IgD-negative memory B cell (primary cell): ENCODE measurements around the gene SIRT2. TPM values are rescaled to one million over a fixed set of nuclear protein-coding genes. Genes with fewer than 3 reads are reported as not detected.
"Not testable (repeated sequence)": the region's sequence is repeated elsewhere in the genome, so short reads cannot be mapped to it uniquely, and the experiment has no call there.

Experiments used
- H3K27ac Mint-ChIP-seq, 3 donors: one replicate each; pipeline ENCODE4 v1.8.0; 2020 to 2022; ENCODE audit warnings: mild to moderate bottlenecking in 3 of 3, mixed read lengths in 3 of 3, moderate library complexity in 1 of 3
- H3K27me3 Mint-ChIP-seq: one replicate; pipeline ENCODE4 v1.8.0; 2021; ENCODE audit warnings: mixed read lengths
- H3K36me3 Mint-ChIP-seq: one replicate; pipeline ENCODE4 v1.8.0; 2020; ENCODE audit warnings: mild to moderate bottlenecking, mixed read lengths
- H3K4me1 Mint-ChIP-seq, 3 donors: one replicate each; pipeline ENCODE4 v1.8.0; 2020 to 2022; ENCODE audit warnings: mixed read lengths in 3 of 3, mild to moderate bottlenecking in 1 of 3
- H3K4me3 Mint-ChIP-seq, 4 donors: one replicate each; pipeline ENCODE4 v1.8.0; 2020 to 2022; ENCODE audit warnings: mild to moderate bottlenecking in 4 of 4, mixed read lengths in 4 of 4, moderate library complexity in 3 of 4
- H3K9me3 Mint-ChIP-seq, 3 donors: one replicate each; pipeline ENCODE4 v1.8.0; 2020 to 2021; ENCODE audit warnings: mixed read lengths in 3 of 3, mild to moderate bottlenecking in 1 of 3
- polyA plus RNA-seq: library from polyadenylated mRNA; unstranded; fragments of 300-500 nt; fragmentation: Illumina TruSeq; gene quantifications from one replicate; pipeline ENCODE4 v1.2.3, GENCODE V29; 2021

Gene SIRT2
- polyA plus RNA-seq, 1 donor from 2014 or later, result 45.5 TPM

DNA sequence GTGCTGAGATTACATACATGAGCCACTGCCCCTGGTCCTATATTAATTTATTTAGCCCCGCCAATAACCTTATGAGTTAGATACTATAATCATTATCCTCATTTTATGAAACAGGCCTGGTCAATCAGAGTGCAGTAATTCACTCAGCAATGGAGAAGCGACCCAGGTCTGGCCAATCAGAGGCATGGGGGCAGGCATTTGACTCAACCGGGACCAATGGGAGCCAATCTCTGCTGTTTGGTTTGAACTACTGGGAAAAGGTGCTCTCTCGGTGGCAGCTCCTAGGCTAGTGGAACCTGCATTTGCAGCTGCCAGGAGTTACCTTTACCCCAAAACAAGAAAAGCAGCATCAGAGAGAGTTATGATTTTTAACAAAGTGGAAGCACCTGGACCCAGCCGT is 6.6 kb downstream of the SIRT2 start:
- Mint-ChIP-seq H3K4me3 (peak overlapping the region in 1 of 4 donors; percentile 26), H3K36me3 (peaks cover 2% of the 10 kb centered on the region), H3K27me3 (no peaks in the 10 kb centered on the region), H3K27ac (no peak overlapping the region), H3K9me3 (no peaks in the 10 kb centered on the region), H3K4me1 (peaks cover 0 to 4% (median 3%) of the 10 kb centered on the region in 3 donors)

- H3K27me3 Mint-ChIP-seq, result no peaks in the 10 kb centered on the region
- no peak overlapping the region for H3K27ac Mint-ChIP-seq
- H3K36me3 Mint-ChIP-seq, result peaks cover 2% of the 10 kb centered on the region
- no peaks in the 10 kb centered on the region for H3K9me3 Mint-ChIP-seq
- peaks cover 4 to 5% (median 5%) of the 10 kb centered on the region in 3 donors for H3K4me1 Mint-ChIP-seq
- no peak overlapping the region for H3K4me3 Mint-ChIP-seq
Observed at GRCh38 chr19:38891771-38892170, 7.6 kb downstream of the SIRT2 start.

DNA sequence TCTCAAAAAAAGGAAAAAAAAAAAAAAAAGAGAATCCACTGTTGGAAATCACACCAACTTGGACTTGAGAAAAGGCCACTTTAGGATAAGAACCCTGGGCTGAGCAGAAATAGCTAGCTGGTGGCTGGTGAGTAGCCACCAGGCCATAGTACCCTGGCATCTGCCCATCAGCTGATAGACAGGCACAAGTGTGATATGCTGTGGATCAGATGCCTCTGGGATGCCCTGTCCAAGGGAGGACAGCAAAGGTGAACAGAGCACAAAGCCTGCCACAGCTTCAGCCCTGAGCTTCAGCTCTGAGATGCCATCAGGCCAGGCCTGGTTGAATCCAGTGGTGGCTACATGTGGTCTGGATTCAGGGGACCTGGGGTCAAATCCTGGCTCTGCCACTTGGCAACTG is 8.7 kb downstream of the SIRT2 start:
- no peaks in the 10 kb centered on the region for H3K27me3 Mint-ChIP-seq
- no peak overlapping the region for H3K4me3 Mint-ChIP-seq
- no peaks in the 10 kb centered on the region for H3K9me3 Mint-ChIP-seq
- H3K4me1 Mint-ChIP-seq, result peaks cover 4 to 5% (median 5%) of the 10 kb centered on the region in 3 donors
- H3K27ac Mint-ChIP-seq, result no peak overlapping the region
- H3K36me3 Mint-ChIP-seq, result peaks cover 2% of the 10 kb centered on the region

- peaks cover 4 to 5% (median 5%) of the 10 kb centered on the region in 3 donors for H3K4me1 Mint-ChIP-seq
- no peak overlapping the region for H3K4me3 Mint-ChIP-seq
- H3K27ac Mint-ChIP-seq, result no peak overlapping the region
- H3K36me3 Mint-ChIP-seq, result peaks cover 2% of the 10 kb centered on the region
- no peaks in the 10 kb centered on the region for H3K9me3 Mint-ChIP-seq
- H3K27me3 Mint-ChIP-seq, result no peaks in the 10 kb centered on the region
Observed at GRCh38 chr19:38889803-38890202, 9.6 kb downstream of the SIRT2 start.

- Mint-ChIP-seq H3K36me3 (peaks cover 2% of the 10 kb centered on the region), H3K4me3 (no peak overlapping the region), H3K27me3 (no peaks in the 10 kb centered on the region), H3K9me3 (no peaks in the 10 kb centered on the region), H3K27ac (peak overlapping the region in 1 of 3 donors; percentile 16), H3K4me1 (peaks cover 3 to 5% (median 4%) of the 10 kb centered on the region in 3 donors)
Observed at GRCh38 chr19:38888876-38889275, 10.5 kb downstream of the SIRT2 start.

- H3K9me3 Mint-ChIP-seq, H3K36me3 Mint-ChIP-seq, H3K27ac Mint-ChIP-seq, H3K4me3 Mint-ChIP-seq, H3K27me3 Mint-ChIP-seq: not testable (repeated sequence)
- H3K4me1 Mint-ChIP-seq, result peaks cover 5 to 13% (median 10%) of the 10 kb centered on the region in 3 donors
Observed at GRCh38 chr19:38884691-38885090, 14.7 kb downstream of the SIRT2 start.

- Mint-ChIP-seq H3K27ac (peak overlapping the region in 1 of 3 donors; percentile 67), H3K4me1 (peaks cover 6 to 20% (median 15%) of the 10 kb centered on the region in 3 donors), H3K4me3 (no peak overlapping the region), H3K36me3 (peaks cover 4% of the 10 kb centered on the region), H3K9me3 (no peaks in the 10 kb centered on the region), H3K27me3 (peaks cover 2% of the 10 kb centered on the region)
Observed at GRCh38 chr19:38883286-38883685, 16.1 kb downstream of the SIRT2 start.

DNA sequence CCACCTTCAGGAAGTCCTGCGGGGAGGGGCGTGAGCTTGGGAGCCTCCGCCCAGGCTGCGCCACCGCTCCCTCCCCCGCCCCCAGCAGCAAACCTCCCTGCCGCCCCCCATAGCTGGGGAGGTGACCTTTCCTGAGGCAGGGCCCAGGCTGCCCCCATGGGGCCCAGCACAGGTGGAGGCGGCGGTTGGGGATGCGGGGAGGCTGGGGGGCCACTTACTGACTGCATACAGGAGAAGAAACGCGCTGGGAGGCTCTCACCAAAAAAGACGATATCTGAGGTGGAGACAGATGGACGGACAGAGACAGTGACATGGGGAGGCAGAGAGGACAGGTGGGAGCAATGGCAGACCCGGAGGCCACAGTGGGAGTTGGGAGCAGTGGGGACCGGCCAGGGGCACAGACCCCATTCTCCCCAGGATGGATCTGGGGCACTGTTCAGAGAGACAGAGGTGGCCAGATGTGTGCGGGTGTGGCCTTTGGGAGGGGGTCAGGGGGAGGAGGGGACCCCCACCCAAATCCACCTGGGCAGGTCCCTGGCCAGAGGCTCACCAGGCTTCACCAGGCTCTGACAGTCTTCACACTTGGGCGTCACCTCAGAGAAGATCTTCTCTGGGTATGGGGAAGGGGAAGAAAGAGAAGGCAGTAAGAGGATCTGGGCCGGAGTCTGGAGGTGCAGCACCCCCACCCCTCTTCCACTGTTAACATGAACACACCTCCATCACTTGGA is 18.4 kb downstream of the SIRT2 start:
- Mint-ChIP-seq H3K27me3 (peaks cover 2% of the 10 kb centered on the region), H3K4me1 (peaks cover 15 to 24% (median 21%) of the 10 kb centered on the region in 3 donors), H3K27ac (peak overlapping the region; percentile 21 to 90 (median 71)), H3K36me3 (peaks cover 7% of the 10 kb centered on the region), H3K9me3 (no peaks in the 10 kb centered on the region), H3K4me3 (peak overlapping the region in 2 of 4 donors; percentile 9 to 37)

- peaks cover 20 to 24% (median 21%) of the 10 kb centered on the region in 3 donors for H3K4me1 Mint-ChIP-seq
- peaks cover 2% of the 10 kb centered on the region for H3K27me3 Mint-ChIP-seq
- peak overlapping the region in 1 of 4 donors; percentile 83 for H3K4me3 Mint-ChIP-seq
- no peaks in the 10 kb centered on the region for H3K9me3 Mint-ChIP-seq
- peak overlapping the region in 2 of 3 donors; percentile 71 to 96 for H3K27ac Mint-ChIP-seq
- H3K36me3 Mint-ChIP-seq, result peaks cover 7% of the 10 kb centered on the region
Observed at GRCh38 chr19:38880076-38880881, 19.1 kb downstream of the SIRT2 start.

DNA sequence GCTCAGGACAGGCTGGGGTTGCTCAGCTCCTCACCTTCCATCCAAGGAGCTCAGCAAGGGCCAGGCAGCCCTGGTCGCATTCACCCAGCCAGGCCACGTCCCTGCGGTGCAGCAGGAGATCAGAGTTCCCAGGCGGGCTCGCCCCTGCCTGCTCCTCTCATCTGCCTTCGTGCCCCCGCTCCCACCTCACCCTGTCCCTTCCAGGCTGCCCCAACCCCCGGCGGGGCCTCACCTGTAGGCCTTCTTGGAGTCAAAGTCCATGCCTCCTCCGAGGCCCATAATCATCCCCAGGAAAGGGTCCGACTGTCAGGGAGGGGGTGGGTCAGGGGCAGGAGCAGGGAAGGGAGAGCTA is 20.0 kb downstream of the SIRT2 start:
- Mint-ChIP-seq H3K27ac (peak overlapping the region in 2 of 3 donors; percentile 96 to 99), H3K36me3 (peaks cover 7% of the 10 kb centered on the region), H3K4me3 (peak overlapping the region in 1 of 4 donors; percentile 57), H3K27me3 (peaks cover 2% of the 10 kb centered on the region), H3K4me1 (peaks cover 20 to 27% (median 21%) of the 10 kb centered on the region in 3 donors), H3K9me3 (no peaks in the 10 kb centered on the region)

- H3K9me3 Mint-ChIP-seq, result no peaks in the 10 kb centered on the region
- peak overlapping the region; percentile 96 to 99 (median 97) for H3K27ac Mint-ChIP-seq
Observed at GRCh38 chr19:38878575-38879399, 20.6 kb downstream of the SIRT2 start.

GRCh38 chr19:38877781-38878574 is 21.4 kb downstream of the SIRT2 start, which contains the start of gene RINL:
TSS of gene RINL (minus strand) at chr19:38878275. CDS start at chr19:38876742, 1,533 bp downstream.
- Mint-ChIP-seq H3K27ac (peak within 1 kb of the TSS; percentile 96 to 99 (median 97)), H3K36me3 (peaks cover 7% of the 10 kb centered on the region), H3K27me3 (peaks cover 2% of the 10 kb centered on the region), H3K9me3 (no peaks in the 10 kb centered on the region), H3K4me1 (peaks cover 20 to 27% (median 25%) of the 10 kb centered on the region in 3 donors), H3K4me3 (peak within 1 kb of the TSS; percentile 76 to 93 (median 84))

More at GRCh38 chr19:38878575-38879399, 20.6 kb downstream of the SIRT2 start:
- Mint-ChIP-seq H3K4me3 (peak overlapping the region; percentile 76 to 93 (median 84)), H3K27me3 (peaks cover 2% of the 10 kb centered on the region), H3K36me3 (peaks cover 7% of the 10 kb centered on the region), H3K4me1 (peaks cover 20 to 28% (median 21%) of the 10 kb centered on the region in 3 donors)

DNA sequence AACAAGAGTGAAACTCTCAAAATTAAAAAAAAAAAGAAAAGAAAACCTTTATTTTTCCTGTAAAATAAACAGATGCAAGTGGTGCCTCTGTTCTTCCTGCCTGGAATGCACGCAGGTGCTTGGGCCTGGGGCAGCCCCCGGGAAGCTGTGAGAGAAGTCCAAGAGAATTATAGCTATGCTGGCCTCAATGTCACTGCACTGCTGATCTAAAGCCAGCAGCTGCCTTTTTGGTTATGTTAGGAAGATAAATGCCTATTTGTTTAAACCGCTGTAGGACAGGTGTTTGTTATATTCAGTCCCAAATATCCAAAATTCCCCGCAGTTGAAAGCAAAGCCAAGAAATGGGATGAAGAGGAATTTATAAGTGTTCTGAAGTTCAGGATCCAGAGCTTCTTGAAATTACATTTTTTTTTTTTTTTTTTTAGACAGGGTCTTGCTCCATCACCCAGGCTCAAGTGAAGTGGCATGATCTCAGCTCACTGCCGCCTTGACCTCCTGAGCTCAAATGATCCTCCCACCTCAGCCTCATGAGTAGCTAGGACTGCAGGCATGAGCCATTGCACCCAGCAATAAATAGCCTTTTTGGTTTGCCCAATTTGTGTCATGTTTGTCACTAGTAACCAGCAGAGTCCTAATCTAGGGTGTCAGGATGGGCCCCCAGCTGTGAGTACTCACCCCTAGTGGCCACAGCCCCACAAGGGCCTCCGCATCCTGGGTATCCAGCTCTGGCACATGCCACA is 23.6 kb downstream of the SIRT2 start:
- Mint-ChIP-seq H3K9me3 (no peaks in the 10 kb centered on the region), H3K27ac (peak overlapping the region; percentile 59 to 97 (median 70)), H3K4me1 (peaks cover 21 to 27% (median 26%) of the 10 kb centered on the region in 3 donors), H3K27me3 (peaks cover 2% of the 10 kb centered on the region), H3K4me3 (peak overlapping the region in 2 of 4 donors; percentile 33 to 50), H3K36me3 (peaks cover 3% of the 10 kb centered on the region)
